ENCODE data around the gene CLDN15.
"Not testable (repeated sequence)": the region's sequence is repeated elsewhere in the genome, so short reads cannot be mapped to it uniquely, and the experiment has no call there.

The CLDN15 gene

GRCh38 chr7:101218236-101219125 lies 19.1 kb downstream of the CLDN15 start:
- DNase-seq = no peak

DNA sequence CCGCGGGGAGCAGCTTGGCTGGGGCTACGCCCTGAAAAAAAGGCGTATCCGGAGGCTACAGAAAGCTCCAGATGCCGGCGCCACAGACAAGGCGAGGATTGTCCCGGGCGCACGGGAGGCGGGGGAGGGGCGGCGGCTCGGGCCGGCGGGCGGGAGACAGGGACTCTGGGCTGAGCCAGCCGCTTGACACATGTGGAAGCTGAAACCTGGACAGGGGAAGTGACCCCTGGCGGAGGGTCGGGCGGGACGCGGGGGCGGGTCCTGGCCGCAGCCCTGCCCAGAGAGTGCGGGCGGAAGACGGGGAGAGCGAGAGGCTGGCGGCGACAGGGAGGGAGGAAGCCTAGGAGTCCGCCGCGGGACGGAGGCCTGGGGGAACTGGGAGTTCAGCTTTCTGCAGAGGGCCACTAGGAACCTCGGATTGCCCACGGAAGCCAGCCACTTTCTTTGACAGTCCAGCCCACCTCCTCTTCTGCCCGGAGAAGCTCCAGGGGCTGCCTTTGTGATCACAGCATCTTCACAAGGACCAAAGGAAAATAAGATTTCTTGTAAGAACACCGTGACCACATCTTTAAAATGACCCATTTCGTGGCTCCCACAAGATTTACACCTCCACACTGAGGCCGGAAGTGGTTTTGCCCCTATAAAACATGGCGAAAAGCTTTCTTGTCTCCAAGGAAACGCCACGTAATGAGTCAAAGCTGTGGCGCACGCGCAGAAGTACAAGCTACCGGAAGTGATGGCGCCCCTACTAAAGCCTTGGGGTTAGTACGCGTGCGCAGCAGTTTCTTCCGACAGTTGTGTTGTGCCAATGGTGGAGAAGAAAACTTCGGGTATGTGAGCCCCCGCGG lies 20.0 kb downstream of the CLDN15 start, which contains the start of the genes PLOD3 and ZNHIT1:
Gene PLOD3 (minus strand): TSS at position 194 of the 848 bp plus-strand sequence. CDS start 307 bp downstream, outside the sequence.
Gene ZNHIT1 (plus strand): TSS at position 778 of the 848 bp plus-strand sequence. CDS start 31 bp downstream, at position 809.
- DNase-seq = peak; percentile 95

DNA sequence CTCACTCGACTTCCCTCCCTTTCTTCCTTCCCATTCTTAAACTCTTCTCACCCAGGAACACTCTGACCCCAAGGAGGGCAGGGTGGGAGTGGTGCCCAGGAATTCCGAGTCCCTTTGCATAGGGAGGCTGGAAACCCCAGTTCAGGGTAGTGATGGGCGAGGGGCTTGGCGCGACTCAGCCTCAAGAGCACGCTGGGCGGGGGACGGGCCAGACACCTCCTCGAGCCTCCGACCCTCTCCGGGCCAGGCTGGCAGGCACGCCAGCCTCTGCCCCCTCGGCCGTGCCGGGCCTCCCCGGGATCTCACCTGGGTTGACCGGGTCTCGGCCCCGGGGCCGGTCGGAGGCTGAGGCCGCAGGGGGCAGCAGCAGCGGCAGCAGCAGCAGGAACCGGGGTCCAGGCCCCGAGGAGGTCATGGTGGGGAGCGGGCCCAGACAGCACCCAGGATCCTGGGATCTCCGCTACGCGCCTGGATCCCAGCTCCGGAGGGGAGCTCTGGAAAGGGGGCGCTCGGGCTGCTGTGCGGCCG lies 20.7 kb downstream of the CLDN15 start:
- no peak for DNase-seq

GRCh38 chr7:101216001-101216859 lies 21.4 kb downstream of the CLDN15 start:
- no peak for DNase-seq

GRCh38 chr7:101212014-101212413 lies 25.6 kb downstream of the CLDN15 start:
- no peak for DNase-seq

DNA sequence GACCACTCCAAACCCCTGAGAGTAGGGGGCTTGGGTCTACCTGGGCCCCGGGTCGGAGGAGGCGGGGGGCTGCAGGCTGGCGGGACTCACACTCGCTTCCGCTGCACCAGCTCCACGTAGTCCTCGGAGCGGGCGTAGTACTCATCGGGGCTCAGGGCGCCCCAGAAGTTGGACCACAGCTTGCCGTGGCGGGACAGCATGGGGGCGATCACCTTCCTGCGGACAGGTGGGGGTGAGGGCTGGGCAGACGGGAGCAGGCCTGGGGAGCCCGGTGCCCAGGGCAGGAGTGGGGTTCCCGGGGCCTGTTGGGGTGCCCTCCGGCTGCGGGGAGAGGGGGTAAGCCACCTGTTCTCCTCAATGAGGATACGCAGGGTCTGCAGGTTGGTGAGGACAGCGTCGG lies 26.1 kb downstream of the CLDN15 start:
- DNase-seq = no peak

DNA sequence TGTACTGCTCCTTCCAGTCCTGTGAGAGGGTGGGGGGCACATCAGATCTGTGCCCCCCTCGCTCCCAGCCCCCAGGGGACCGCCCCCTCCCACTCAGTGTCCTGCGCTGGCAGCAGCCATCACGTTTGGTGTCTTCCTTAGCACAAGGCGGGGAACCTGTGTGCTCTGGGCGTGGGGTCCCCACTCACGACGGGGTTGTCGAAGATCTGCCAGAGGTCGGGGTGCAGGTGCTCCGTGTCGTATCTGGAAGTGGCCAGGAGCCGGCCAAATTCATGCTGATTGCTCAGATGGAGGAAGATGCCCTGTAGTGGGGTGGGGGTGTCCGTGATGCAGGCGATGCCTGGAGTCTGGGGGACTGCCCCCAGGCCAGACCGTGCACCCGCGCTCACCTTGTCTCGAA lies 27.5 kb downstream of the CLDN15 start:
- no peak for DNase-seq

DNA sequence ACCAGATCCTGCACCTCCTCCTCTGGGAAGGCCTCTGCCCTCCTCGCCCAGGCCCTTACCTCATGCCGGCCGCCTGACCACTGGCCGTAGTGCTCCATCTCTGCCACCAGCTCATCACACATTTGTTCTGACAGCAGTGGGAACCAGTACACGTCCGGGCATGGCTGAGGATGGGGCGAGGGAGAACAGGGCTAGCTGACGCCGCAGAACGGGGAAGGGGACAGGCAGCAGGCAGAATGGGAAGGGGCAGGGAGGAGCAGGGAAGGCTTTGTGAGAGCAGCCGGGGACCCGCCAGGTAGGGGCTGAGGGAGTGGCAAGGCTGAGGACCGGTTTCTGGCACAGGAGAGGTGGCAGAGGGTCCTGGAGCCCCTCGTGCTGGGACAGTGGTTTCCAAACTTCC lies 28.8 kb downstream of the CLDN15 start:
- DNase-seq = no peak

DNA sequence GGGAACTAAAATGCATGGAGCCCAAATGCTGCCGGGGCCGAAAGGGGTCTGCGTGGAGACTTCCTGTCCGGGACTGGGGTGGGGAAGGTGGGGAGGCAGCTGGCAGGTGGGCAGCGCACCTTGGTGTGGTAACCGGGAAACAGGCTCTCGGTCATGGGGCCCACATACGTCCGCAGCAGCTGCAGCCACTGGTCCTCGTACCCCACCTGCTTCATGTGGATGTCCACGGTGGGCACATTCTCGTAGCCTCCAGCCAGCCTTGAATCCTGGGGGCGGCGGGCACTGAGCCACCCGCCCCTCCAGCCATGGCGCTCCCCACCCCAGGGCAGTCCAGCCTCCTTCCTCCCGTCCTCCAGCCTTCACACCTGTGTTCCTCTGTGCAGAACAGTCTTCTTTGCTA lies 30.1 kb downstream of the CLDN15 start:
- no peak for DNase-seq

GRCh38 chr7:101206665-101207042 lies 30.9 kb downstream of the CLDN15 start:
- DNase-seq = no peak

GRCh38 chr7:101205901-101206664 lies 31.5 kb downstream of the CLDN15 start:
- DNase-seq = no peak

DNA sequence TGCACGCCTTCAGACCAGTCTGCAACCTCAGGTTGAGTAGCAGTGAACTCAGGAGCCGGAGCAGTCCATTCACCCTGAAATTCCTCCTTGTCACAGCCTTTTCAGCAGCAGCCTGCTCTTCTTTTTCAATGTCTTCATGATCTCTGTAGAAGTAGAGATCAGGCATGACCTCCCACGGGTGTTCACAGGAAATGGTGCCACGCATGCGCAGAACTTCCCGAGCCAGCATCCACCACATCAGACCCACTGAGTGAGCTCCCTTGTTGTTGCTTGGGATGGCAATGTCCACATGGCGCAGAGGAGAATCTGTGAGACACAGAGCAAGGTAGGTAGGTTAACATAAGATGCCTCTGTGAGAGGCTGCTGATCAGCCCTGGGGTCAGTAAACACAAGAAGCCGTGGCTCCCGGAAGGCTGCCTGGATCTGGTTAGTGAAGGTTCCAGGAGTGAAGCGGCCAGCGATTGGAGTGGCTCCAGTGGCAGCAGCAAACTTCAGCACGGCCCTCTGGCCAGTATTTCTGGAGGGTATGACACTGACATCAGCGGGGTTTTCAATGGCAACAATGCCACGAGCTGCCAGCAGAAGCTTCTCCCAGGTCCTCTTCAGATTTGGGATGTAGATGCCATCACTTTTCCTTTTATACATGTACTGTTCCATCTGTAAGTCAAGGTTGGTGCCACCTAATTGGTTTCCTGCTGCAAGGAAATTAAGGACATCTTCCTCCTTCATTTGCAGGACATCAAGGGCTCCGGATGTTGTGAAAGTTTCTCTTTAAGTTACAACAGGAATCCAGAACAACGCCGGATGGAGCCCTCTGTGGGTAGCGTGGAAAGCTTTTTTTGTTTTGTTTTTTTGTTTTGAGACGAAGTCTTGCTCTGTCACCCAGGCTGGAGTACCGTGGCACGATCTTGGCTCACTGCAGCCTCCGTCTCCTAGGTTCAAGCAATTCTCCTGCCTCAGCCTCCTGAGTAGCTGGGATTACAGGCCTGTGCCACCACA lies 33.6 kb downstream of the CLDN15 start:
- not testable (repeated sequence) for DNase-seq

DNA sequence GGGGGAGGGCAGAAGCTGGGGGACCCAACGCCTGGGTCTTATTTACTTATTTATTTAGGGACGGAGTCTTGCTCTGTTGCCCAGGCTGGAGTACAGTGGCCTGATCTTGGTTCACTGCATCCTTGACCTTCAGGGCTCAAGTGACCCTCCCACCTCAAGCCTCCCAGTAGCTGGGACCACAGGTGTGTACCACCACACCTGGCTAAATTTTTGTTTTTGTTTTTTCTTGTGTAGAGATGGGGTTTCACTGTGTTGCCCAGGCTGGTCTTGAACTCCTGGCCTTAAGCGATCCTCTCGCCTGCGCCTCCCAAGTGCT lies 35.0 kb downstream of the CLDN15 start:
- DNase-seq = no peak

- no peak for DNase-seq
Measured at GRCh38 chr7:101201695-101202602, 35.7 kb downstream of the CLDN15 start.

DNA sequence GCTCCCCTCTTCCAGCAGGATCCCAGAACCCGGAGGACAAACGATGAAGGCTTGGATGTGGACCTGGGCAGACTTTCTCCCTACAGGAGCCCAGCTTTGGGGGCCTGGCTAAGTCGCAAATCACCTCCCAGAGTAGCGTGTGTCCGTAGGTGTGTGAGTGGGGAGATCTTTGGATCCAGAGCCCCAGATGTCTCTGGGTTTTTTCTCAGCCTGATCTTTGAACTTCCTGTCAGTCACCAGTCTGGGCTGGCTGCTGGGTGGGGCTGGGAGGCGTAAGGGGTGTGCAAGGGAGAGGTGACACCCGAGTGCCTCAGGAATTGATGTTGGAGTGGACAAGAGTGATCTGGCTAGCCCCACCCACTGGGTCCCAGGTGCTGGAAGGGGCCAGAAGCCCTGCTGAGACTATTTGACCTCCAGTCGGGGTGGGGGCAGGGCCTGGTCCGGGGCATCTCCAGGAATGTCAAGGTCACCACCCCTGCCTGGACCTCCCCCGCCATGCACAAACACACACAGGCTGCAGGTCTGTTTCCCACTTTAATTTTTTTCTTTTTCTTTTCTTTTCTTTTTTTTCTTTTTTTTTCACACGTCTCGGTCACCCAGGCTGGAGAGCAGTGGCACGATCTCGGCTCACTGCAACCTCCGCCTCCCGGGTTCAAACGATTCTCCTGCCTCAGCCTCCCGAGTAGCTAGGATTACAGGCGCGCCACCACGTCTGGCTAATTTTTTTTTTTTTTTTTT lies 36.6 kb downstream of the CLDN15 start, which contains the start of gene MOGAT3:
Gene MOGAT3 (minus strand): TSS at position 175 of the 738 bp plus-strand sequence. CDS start 182 bp downstream, outside the sequence.
- no peak for DNase-seq

DNA sequence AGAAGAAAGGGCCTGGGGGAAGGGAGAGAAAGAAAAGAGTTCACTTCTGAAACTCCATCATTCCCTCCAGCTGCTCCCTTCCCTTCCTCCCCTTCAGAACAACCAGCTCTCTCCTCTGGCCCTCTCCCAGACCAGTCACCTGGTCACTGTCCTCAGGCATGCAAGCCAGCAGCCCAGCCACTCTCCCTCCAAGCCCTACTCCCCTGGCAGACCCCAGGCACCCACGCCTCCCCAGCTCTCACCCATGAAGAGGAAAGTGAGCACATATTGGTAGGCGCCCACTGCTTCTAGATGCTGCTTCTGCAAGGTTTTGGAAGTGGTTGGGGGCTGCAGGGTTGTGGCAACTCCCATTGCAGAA lies 37.1 kb downstream of the CLDN15 start:
- no peak for DNase-seq

DNA sequence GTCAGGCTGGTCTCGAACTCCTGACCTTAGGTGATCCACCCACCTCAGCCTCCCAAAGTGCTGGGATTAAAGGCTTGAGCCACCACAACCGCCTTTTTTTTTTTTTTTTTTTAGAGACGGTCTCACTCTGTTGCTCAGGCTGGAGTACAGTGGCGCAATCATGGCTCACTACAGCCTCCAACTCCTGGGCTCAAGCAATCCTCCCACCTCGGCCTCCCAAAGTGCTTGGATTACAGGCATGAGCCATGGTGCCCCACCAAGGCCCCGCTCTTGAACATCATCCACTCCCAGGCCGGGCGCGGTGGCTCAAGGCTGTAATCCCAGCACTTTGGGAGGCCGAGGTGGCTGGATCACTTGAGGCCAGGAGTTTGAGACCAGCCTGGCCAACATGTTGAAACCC lies 38.1 kb downstream of the CLDN15 start:
- DNase-seq = not testable (repeated sequence)

GRCh38 chr7:101198476-101198875 lies 39.1 kb downstream of the CLDN15 start:
- no peak for DNase-seq

DNA sequence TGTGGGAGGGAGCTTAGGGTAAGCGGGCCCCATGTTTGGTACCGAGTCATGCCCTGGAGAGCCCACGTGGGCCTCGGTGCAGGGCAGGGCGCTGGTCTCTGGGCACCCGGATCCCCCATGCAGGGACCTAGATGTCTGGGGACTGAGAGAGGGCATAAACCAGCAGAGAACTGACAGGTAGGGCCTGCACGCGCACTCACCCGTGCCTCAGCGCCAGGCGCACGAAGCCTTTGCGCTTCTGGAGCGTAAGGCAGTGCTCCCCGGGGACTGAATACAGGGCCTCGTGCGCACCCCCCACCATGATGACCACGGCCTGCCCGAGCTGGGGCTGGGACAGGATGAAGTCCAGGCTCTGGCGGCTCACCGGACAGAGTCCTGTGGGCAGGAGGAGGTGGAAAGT lies 39.6 kb downstream of the CLDN15 start:
- no peak for DNase-seq

Data from activated CD8-positive, alpha-beta memory T cell treated with anti-CD3 and anti-CD28 coated beads, Interleukin-2, amount 50 U/mL, for 48 hours (primary cell).